ENCODE results near the gene SOX4.
A peak's percentile ranks its signal among the peaks of the same experiment; 100 is the strongest.
"Not testable (repeated sequence)": the region's sequence is repeated elsewhere in the genome, so short reads cannot be mapped to it uniquely, and the experiment has no call there.

The SOX4 gene

DNA sequence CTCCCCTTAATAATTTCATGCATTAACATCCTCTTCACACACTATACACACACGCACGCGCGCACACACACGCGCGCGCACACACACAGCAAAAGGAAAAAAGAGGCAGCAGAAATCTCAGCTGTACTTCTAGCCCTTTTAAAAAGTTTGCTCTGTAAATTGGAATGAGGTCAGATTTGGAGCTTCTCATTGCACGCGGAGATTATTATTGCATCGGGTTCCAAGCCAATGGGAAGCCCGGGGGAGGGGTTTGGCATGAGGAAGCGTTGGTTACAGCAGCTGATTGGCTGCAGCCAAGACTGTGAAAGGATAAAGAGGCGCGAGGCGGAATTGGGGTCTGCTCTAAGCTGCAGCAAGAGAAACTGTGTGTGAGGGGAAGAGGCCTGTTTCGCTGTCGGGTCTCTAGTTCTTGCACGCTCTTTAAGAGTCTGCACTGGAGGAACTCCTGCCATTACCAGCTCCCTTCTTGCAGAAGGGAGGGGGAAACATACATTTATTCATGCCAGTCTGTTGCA lies at the start of gene SOX4:
Gene SOX4 (plus strand): TSS at position 340 of the 515 bp plus-strand sequence. CDS start 784 bp downstream, outside the sequence.
- DNase-seq, result peak; percentile 98

DNA sequence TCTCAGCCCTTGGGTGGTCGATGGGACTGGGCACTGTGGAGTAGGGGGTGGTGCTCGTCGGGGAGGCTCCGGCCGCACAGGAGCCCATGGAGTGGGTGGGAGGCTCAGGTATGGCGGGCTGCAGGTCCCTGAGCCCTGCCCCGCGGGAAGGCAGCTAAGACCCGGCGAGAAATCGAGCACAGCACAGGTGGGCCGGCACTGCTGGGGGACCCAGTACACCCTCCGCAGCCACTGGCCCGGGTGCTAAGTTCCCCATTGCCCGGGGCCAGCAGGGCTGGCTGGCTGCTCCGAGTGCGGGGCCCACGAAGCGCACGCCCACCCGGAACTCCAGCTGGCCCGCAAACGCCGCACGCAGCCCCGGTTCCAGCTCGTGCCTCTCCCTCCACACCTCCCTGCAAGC lies 41.3 kb upstream of the SOX4 start:
- DNase-seq, result not testable (repeated sequence)

DNA sequence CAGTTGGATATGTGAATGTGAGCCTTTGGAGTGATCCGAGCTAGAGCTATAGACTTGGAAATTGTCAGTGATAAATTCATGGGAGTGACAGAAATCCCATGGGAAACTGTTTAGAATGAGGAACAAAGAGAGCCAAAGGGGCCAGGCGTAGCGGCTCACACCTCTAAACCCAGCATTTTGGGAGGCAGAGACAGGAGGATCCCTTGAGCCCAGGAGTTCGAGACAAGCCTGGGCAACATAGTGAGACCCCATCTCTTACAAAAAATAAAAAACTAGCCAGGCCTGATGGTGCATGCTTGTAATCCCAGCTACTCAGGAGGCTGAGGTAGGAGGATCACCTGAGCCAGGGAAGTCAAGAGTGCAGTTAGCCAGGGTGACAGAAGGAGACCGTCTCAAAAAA lies 39.3 kb upstream of the SOX4 start:
- DNase-seq, result no peak

DNA sequence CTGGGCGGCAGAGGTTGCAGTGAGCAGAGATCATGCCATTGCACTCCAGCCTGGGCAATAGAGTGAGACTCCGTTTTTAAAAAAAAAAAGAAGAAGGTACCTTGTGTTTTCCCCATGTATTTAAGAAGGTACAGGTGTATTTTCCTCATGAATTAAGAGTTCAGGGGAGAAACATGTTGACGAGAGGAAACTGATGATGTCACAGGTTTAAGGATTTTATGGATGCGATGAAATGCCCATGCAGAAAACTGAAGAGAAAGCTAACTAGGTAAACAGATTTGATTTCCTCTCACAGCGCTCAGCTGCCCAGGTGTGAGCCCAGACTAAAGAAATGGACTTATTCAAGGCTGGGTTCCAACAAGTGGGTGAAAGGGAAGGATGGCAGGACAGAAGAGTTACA lies 38.4 kb upstream of the SOX4 start:
- DNase-seq, result no peak

DNA sequence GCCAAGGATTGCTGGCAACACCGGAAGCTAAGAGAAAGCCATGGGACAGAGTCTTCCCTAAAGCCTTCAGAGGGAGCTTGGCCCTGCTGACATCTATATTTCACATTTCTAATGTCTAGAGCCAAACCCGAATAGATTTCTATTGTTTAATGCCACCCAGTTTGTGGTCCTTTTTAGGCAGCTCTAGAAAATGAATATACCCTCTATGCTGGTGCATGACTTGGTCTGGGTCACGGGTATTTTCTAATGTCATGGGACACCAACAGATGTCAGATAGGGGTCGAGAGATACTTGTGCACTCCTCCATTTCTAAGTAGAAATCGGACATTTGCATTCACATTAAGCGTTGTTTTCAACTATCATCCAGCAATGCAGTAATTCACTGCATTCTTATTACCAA lies 37.0 kb upstream of the SOX4 start:
- no peak for DNase-seq

DNA sequence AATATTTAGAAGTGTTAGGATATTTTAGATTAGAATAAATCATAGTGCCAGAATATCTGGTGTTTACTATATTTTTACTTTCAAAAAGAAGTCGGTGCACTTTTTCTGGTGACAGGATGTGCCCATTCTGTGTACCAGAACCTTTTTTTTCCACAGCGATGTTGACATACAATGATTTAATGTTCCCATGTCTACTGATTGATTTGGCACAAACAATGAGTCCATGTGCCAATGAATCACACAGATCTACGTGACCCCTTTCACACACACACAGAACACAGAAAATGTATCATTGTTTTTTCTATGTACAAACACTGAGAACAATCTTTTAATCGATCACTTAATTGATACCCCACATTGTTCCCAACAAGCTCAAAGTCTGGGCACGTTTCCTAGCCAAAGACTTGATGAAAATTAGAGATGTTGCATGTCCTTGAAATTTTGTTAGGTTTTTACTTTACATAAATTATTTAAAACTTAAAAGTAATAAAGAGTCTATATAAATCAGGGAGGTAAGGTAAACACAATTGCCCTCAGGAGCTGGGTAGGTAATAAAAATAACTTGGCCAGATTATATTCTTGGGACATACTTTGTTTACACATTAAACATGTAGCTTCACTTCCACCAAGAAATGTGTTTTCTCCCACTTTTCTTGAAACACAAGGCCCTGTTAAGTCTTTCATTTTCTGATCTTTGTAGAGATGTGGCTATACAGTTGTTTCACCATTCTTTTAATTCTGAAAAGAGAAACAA lies 36.4 kb upstream of the SOX4 start:
- no peak for DNase-seq

DNA sequence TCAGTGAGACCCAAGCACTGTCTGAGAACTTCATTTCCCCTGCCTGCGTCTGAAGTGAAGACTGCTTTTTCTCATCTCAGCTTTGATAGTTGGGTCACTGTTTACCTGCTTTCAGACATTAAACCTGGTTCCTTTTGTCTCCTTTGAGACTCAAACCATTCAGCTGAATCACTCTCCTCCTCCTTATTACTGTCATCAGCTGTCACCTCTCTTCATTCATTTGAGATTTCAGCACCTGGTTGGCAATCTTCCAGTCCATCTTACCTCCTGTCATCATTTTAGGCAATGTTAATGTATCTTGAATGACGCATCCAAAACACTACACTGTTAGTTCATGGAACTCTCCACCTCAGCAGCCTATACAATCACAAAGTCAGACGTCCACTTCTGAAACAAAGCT lies 34.3 kb upstream of the SOX4 start:
- DNase-seq, result peak; percentile 70

DNA sequence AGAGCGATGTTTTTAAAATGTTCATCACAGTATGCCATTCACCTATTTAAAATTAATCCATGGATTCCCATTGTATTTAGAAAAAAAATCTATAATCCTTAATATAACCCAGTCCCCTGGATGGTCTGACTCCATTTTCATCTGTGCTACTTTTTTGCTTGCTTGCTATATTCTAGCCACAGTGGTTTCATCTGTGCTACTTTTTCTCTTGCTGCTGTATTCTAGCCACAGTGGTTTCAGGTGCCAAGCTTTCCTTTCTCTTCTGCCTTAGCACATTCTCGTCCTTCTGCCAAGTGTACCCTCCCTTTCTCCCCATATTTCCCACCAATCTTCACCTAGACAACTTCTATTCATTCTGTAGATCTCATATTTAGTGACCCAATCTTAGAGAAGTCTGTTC lies 33.3 kb upstream of the SOX4 start:
- DNase-seq, result no peak

DNA sequence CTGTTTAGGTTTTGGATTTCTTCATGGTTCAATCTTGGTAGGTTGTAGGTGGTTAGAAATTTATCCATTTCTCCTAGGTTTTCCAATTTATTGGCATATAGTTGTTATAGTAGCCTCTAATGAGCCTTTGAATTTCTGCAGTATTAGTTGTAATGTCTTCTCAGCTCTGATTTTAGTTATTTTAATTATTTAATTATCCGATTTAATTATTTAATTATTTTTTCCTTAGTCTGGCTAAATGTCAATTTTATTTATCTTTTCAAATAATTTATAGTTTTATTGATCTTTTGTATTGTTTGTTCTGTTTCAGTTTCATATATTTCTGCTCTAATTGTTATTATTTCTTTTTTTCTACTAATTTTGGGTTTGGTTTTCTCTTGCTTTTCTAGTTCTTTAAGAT lies 28.1 kb upstream of the SOX4 start:
- DNase-seq, result no peak

DNA sequence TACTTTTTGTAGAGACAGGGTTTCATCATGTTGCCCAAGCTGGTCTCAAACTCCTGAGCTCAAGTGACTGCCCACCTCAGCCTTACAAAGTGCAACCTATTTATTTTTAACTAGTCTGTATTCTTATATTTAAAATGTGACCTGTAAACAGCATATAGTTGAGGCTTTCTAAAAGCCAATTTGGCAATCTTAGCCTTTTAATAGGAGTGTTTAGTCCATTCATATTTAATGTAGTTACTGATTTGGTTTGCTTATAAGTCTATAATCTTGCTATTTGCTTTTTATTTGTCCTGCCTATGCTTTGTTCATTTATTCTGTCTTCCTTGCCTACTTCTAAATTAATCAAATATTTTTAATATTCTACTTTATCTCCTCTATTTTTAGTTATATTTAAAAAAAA lies 15.0 kb upstream of the SOX4 start:
- DNase-seq, result no peak

DNA sequence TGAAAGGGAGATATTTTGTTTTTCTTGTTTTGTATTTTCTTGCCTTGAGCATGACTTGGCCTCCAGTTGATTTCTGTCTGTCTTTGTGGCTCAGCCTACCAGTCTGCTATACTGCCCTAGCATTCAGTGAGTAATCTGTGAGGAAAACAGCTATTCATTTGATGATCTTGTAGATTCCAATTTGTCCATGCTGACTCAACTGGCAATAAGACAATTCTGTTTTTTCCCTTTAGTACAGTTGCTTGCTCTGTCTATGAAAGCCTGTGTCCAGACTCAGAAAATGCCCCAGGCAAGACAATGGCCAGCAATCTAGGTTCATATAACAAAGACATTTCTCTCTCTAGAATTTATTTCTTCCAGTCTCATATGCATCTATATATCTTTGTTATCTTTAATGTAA lies 10.9 kb upstream of the SOX4 start:
- no peak for DNase-seq

DNA sequence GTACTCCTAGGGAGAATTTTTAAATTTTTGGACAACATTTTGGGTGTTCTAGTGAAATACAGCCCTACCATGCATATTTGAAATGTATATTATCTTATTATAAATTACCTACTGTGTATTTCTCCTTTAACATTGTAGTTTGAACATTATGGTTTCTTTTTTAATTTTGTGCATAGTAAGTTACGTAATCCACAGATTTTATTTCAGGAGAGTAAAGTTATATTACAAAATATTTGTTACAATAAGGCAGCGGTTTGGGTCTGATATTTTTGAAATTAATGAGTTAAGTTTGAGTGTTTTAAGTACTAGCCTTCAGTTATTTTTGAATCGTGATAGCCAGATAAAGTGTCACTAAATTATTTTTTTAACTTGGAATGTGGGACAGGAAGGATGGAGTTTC lies 7.3 kb upstream of the SOX4 start:
- no peak for DNase-seq

DNA sequence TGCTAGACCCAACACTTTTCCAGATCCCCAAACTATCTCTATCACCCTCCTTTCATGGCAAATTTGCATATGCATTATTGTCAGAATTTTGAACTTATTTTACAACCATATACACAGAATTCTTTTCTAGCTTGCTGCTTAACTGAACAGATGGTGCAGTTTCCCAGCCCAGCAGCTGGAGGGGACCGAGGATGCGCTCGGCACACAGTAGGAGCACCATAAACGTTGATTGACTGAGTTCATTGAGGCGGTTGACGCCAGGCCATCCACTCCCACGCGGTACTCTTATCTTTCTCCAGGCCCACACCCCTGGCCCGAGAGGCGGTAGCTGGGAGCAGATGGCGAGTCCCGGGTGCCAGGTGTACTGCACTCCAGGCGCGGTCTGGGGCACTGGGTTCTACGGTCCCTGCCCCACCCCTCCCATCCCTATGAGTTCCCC lies 6.8 kb upstream of the SOX4 start:
- DNase-seq, result peak; percentile 93

DNA sequence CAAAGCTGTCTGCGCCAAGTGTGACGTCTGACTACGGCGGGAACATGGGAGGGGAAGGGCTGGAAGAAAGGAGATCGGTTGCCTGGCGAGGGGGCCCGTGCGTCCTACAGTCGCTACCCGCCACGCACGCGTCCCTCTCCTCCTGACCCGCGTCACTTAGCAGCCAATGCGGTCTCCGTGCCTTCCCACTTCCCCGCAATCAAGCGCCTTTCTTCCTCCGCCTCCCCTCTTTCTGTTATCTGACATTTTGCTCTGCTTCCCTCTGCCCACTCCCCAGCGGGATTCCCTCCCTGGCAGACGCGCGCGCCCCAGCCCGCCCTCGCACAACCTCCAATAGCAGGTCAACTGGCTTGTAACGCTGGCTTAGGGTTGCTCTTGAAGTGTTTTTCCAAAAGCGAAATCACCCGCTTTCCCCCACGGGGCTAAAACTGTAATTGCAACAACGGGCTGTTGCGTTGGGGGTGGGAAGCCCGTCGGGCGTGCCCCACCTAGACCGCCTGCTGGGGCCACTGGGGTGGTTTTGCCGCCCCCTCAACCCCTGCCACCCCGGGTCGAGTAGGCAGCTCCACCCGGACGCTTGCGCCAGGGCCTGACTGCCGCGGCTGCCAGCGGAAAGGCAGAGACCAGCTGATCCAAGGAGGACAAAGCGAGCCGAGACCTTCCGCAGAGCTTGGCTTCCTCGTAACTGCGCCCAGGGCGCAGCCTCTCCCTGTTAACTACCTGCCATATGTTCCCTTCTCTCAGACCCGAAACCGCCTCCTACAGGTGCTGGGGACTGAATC lies 6.2 kb upstream of the SOX4 start:
- DNase-seq, result peak; percentile 80

DNA sequence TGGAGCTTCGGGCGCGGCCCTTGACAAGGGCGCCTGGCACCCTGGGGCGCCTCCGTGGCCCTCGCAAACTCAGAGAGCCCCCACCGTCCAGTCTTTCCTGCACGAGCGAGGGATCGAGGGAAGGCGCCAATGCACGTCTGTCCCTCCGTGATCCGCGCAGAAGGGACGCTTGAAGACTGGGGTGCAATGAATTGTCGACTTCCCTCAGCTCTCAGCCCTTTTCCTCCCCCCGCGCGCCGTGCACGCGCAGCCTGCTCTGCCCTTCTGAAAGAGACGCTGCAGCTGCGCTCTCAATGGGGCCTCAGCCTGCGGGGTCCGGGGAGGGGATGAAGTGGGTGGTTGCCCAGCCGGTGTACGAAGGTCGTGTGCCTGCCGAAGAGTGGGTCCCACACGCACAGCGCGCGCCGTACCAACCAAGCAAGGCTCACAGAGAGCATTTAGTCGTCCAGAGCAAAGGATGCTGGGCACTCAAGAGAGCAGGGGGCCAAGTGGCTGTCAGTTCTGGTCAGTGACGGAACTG lies 5.5 kb upstream of the SOX4 start:
- peak; percentile 84 for DNase-seq

DNA sequence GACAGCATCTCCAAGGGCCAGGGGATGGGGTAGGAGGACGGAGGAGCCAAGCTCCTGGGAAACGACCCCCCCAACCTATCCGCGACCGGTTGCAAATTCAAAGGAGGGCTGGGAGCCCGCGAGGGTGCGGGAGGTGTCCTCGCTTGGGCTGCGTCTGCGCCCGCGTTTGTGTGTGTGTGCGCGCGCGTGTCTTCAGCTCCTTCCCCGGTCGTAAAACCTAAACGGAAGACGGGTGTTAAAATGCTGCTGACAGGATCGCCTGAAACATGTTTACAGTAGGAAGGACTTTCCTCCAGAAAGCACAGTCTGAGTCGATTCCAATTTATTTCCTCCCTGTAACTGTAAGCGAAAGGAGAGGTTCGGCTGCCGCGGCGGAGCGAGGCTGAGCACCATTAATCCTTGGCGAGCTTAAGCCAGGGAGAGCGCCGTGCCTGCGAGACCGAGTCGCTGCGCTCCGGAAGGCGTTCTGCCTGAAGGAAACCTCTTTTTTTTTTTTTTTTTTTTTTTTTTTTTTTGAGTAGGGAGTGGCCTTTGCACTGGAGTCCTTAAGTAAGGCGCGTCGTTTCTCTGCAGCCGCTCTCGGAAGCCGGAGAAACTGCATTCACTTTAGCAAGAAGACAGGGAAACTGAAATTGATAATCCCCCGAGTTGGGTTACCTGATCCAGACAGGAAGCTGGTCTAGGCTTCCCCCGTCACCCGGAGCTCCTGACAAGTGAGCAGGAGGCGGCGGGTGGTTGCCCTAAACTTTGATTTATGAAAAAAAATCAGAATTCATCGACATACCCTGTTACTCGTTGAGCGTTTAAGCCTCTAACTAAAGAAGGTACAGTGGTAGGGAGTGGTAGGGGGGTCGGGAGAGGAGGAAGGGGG lies 4.8 kb upstream of the SOX4 start:
- DNase-seq, result peak; percentile 88

DNA sequence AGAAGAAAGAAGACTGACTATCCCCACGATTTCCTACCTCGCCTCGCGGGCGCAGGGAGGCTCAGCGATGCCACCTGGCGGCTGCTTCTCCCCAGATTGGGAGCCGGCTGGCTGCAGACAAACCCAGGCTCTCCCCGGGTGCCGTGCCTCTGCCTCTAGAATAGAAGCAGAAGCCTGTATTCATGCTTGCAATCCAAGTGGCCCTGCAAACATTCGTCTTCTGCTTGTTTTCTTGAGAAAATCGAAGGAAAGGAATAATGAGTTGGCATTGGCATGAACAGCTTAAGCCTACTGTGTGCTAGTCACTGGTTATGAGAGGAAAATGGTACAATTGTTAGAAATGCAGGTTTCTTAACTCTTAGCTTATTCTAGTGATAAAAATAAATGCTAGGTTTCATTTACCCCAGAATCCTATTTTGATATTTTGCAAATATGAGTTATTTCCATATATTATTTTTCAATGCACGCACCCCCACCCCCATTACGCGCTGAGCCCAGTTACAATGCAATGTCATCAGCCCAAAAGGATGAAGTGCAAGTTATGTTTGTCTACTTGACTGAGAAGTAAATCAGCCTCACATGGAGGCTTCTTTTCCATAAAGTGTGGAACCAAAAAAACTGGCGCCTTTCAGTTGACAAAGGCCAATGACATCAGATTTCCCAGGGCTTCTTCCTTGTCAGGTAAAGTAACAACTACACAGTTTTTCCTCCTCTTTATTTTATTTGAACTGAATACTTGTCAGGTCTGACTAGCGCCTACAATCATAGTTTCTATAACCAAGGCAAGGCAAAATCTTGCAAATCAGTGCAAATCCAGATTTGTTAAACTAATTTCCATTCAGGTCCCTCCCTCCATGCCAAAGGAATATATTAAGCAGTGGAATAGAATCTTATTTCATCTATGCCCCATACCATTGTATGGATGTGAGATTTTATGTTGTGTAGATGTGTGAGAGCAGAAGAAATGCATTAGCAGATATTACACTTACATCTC lies 3.9 kb upstream of the SOX4 start:
- peak; percentile 83 for DNase-seq

DNA sequence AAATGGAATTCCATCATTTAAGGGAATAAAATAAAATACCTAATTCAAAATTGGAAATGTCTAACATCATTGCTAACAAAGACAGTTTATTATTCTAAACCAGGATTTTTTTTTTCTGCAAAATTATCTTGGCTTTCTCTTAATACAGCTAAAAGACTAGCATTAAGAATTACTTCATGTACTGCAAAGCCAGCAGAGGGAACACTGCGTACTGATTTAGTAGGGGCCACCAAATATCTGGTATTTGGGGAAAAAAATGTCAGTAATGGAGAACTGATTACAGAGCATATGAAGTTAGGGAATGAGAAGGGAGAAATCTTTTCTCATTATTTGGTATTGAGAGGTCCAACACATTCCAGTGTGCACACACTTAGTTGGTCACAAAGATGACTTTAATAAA lies 3.2 kb upstream of the SOX4 start:
- DNase-seq, result no peak

DNA sequence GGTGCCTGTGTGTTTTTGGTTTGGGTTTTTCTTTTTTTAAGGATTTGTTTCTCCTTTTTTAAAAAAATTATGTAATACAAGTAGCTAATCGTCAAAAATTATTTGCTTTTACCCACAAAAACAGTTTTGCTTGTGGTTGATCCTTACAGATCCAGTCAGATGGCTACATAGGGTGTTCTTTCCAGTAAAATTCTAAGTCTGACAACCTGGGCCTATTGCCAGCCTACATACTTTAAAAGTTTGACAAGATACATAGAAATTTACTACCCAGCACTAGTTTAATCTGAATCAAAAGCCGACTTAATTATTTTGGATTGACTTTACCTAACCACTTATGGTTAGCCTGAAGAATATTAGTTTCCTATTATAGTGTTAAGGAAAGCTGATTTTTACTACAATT lies 2.1 kb upstream of the SOX4 start:
- DNase-seq, result no peak

DNA sequence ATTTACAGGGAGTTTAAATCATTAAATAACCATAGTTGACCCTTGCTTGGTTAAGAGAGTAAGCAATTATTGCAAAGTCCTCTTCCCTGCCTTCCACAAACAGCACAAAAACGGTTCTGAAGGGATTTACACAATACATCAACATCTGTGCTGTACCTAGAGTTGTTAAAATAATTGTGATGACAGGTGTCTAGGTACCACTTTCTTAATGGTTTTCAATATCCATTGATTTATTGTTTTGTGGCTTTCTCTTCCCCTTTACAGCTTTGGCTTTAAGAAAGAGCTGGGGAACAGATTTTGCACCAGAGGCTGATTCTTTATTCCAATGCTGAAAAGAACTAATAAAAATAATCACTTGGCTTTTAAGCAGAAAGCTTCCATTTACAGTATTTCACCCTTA lies 598 bp upstream of the SOX4 start:
- no peak for DNase-seq

DNA sequence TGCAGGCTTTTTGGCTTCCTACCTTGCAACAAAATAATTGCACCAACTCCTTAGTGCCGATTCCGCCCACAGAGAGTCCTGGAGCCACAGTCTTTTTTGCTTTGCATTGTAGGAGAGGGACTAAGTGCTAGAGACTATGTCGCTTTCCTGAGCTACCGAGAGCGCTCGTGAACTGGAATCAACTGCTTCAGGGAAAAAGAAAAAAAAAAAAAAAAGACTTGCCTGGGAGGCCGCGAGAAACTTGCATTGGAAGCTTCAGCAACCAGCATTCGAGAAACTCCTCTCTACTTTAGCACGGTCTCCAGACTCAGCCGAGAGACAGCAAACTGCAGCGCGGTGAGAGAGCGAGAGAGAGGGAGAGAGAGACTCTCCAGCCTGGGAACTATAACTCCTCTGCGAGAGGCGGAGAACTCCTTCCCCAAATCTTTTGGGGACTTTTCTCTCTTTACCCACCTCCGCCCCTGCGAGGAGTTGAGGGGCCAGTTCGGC lies 420 bp downstream of the SOX4 start:
- peak; percentile 71 for DNase-seq

All from NCI-H2171 (cell line).